ENCODE data around the gene C6.
A peak's percentile ranks its signal among the peaks of the same experiment; 100 is the strongest.
"Not testable (repeated sequence)": the region's sequence is repeated elsewhere in the genome, so short reads cannot be mapped to it uniquely, and the experiment has no call there.

Gene C6

GRCh38 chr5:41200506-41200905 is 12.8 kb downstream of the C6 start:
- no peak for DNase-seq

GRCh38 chr5:41199660-41200059 is 13.7 kb downstream of the C6 start:
- DNase-seq = no peak

DNA sequence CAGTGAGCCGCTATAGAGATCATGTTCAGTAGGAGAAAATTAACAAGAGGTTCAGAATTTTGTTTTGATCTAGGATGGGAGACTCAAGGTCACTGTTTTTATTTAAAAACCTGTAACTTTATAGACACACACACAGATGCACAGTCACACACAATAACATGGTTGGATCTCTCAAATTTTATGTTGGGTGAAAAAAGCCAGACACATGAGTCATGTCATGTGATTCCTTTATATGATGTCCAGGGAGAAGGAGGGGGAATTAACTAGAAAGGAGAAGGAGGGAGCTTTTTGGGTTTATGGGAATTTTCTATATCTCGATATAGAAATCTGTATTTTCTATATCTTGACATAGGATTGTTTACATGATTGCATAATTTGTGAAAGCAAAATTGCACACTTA is 17.1 kb downstream of the C6 start:
- DNase-seq = no peak

DNA sequence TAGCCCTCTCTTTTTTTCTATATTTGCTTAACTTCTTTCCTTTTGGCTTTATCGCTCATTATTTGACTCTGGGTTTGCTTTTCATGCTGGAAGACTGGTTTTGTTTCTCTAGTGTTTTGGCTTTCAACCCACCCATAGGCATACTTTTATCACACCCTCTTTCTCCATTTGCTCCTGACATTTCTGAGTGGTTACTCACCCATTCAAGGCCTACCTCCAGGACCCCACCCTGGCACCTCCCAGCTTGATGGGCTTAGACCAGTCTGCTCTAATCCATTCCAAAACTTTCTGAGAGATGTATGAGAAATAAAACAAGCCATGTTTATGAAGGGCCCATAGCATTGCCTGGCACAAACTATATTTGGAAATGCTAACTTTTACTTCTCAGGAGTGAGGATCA is 18.1 kb downstream of the C6 start:
- DNase-seq = no peak

DNA sequence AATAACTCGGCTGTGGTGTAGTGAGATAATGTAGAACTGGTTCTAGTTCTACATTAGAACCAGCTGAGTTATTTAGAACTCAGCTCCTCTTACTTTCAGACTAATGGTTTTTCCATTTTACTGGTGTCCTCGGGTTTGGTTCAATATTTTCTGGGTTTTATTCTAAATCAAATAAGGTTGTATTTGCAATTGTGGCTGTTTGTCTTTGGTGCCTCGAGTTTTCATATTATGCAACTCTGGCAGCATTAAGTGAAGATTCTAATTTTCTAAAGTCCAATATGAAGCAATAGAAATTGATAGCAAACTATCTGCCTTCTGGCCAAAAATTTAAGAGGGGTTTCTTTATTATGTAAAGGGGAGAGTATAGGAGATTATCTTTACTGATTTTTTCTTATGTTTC is 19.0 kb downstream of the C6 start:
- no peak for DNase-seq

- peak in 37 of 58 donors; percentile 1 to 86 (median 23) for DNase-seq
These were observed 19.7 kb downstream of the C6 start for GRCh38 chr5:41193456-41194205.

GRCh38 chr5:41191249-41191648 is 22.1 kb downstream of the C6 start:
- no peak for DNase-seq

DNA sequence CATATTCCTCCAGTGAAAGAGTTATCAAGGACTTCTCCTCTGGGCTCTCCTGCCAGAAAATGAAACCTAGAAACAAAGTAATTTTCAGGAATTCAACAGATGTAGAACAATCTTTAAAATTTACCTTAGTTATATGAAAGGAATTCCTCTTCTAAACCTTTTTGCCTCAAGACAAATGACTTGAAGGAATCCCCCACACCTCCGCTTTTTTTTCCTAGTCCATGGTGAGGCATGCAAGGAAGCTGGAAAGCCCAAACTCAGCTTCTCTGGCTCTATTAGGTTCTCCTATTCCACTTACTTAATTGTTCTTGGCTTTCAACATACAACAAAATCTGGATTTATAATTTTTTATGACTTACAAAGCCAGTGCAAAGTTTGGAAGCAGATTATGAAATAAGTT is 27.2 kb downstream of the C6 start:
- DNase-seq = no peak

GRCh38 chr5:41183331-41183730 is 30.0 kb downstream of the C6 start:
- not testable (repeated sequence) for DNase-seq

DNA sequence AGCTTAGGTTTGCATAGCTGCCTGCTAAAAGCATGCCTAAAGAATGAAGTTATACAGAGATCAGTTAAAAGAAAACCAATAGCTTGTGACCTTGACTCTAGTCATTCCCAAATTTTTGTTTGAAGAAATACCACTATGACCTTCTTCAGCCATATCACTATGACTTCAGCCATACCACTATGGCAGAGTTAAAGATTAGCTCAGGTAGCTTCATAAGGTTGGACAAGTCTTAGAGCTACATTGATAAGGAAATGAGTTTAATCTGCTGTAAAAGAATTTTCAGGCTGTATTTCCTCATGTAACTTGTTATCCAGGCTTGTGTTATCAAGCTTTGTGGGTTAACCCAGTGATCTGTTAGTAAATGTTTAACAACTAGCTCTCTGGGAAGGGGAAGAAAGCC is 30.7 kb downstream of the C6 start:
- DNase-seq = no peak

DNA sequence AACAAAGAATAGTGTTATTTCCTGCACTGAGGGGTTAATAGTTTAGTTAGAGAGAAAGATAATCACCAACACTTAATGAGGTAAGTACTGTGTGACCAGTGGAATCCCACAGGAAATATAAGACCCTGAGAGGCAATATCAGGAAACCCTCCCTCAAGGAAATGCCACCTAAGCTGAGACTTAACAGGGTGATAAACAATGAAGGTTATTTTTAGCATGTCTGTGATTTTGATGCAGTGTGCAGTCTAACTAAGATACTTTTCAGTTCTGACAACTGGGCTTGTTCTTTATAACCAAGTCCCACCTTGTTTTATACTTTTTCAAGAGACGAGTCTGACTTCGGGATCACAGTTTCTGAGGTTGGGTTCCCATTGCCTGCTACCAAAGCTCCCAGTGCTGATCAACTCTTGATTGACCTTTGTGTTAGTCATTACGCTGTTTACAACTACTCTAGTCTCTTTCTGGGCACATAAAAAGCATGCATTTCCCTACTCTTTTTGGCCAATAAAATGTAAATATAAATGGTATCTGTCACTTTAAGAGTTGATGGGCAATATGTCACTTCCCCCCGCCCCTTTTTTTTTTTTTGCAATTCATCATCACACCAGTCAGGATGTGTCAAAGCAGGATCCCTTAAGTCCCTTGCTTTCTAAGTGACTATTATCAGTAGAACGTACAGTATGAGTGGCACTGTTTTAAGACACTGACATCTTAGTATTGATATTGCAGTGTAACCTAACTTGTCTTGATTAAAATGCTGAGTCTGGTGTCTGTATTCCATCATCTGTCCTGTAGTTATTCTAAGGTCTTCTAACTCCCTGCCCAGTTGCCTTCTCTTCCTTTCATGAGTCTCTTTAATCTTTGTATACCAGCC is 31.4 kb downstream of the C6 start:
- no peak for DNase-seq

- no peak for DNase-seq
These were observed 36.4 kb downstream of the C6 start for GRCh38 chr5:41176952-41177351.

- no peak for DNase-seq
These were observed 41.3 kb downstream of the C6 start for GRCh38 chr5:41172012-41172411.

DNA sequence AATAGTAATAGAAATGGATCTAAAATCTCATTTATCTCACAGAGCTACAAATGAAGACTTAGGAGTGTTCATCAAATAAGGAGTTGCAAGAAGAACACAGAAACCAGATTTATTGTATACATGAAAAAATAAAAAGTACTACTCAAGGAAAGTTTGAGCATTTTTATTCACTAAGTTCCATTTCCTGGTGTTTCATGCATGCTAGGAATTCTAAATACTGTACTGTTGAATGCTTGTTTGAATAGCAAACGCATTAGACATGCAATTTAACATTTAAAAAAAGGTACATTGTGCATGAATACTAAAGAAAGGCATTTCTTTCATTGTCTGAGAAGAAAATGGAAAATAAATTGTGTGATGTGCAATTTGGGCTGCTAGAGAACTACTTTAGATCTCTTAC is 52.1 kb downstream of the C6 start:
- no peak for DNase-seq

DNA sequence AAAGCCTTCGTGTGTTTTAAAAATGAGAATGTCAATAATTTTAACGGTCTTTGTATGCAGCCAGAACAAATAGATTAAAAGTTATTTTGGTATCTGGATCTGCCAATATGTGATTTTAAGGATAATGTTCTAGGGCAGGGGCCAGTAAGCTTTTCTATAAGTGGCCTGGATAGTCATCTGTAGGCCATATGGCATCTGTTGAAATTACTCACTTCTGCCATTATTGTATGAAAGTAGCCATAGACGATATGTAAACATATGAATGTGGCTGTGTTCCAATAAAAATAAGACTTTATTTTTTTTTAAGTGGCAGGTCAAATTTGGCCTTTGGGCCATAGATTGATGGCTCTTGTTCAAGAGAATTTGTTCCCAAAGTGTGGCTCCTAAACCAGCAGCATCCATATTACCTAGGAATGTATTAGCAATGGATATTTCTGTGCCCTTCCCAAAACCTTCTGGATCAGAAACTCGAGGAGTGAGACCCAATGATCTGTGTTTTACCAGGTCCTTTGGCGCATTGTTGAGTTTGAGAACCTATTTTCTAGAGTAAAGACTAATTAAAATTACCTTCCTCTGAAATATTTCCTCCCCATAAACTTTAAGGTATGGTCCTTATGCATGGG is 55.9 kb downstream of the C6 start:
- DNase-seq = no peak

DNA sequence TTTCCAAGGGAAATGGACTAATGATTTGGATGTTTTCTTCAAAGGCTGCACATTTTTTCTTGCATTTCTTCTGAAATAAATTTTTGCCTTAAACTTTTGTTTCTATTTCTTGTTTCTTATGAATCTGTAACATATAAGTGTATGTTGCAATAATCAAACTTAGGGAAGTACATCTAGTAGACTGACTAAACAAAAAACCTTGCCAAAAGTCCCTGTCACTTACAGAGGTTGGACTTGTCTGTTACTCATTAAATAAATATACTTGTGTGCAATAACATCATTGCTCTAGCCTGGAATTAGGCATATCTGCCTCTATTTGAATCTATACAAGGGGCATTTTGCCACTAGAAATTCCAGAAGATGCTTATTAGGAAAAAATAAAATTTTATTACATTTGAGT is 56.6 kb downstream of the C6 start:
- DNase-seq = no peak

GRCh38 chr5:41154491-41154890 is 58.8 kb downstream of the C6 start:
- DNase-seq = no peak

DNA sequence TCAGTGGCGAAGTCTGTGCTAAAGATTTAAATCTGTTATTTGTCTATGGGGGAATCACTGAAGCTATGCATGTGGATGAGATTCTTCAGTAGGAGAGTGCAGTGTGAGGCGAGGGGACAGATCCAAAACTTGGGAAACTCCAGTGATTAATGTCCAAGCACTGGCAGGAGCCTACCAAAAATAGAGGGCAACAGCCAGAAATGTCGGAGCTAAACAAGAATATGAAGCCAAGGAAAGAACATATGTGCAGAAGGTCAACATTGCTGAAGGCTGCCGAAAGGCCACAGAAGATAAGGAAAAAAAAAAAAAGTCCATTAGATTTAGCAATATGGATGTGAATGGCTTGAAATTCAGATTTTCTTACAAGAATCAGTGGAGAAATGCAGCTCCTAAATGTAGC is 61.8 kb downstream of the C6 start:
- no peak for DNase-seq

- no peak for DNase-seq
These were observed 64.9 kb downstream of the C6 start for GRCh38 chr5:41148448-41148847.

DNA sequence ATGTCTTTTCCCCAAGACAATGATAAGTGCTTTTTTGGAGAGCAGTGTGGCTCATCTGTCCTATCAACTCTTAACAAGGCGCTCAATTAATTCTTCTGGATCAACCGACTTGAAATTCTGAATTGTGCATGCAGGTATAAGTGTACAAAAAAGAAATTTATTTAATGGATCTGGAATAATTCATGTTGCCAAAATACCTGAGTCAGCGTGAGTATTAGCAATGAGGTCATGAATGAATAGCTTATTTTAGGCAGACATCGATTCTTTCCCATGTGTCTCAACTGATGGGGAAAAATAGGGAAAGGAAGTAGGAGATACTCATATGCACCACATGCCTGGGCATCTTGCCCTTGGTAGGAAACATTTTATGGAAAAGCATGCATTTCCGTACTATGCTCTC is 68.0 kb downstream of the C6 start:
- DNase-seq = no peak

GRCh38 chr5:41143131-41143901 is 70.0 kb downstream of the C6 start:
- DNase-seq = no peak

Measured in anterior cingulate cortex (tissue), 58 donors.